Spleen (tissue), 11 donors: ENCODE data around the gene AP1B1. TPM values are rescaled to one million over a fixed set of nuclear protein-coding genes. Genes with fewer than 3 reads are reported as not detected.
A peak's percentile ranks its signal among the peaks of the same experiment; 100 is the strongest.
"Not testable (repeated sequence)": the region's sequence is repeated elsewhere in the genome, so short reads cannot be mapped to it uniquely, and the experiment has no call there.

Source experiments
- DNase-seq: peaks from one replicate; pipeline ENCODE4 v3.0.0-alpha.2; 2020
- H3K27ac ChIP-seq, 8 donors: fragments of 200-600 bp; sonication (generic) in 7 of 8; 1 replicate in 4 of 8; 2 replicates in 4 of 8; pipeline versions ENCODE4 v1.5.0 to v1.8.0; 2016 to 2021; ENCODE audit warnings: inconsistent platforms in 4 of 8, mild to moderate bottlenecking in 4 of 8, moderate library complexity in 1 of 8
- H3K27me3 ChIP-seq, 7 donors: fragments of 200-600 bp; sonication (generic) in 6 of 7; replicated peaks in 1 of 7; 1 replicate in 4 of 7; 2 replicates in 3 of 7; pipeline versions ENCODE4 v1.5.0 to v1.8.0; 2016 to 2021; ENCODE audit warnings: inconsistent platforms in 3 of 7, mild to moderate bottlenecking in 1 of 7
- H3K36me3 ChIP-seq, 6 donors: fragments of 200-600 bp; sonication (generic) in 5 of 6; 1 replicate in 4 of 6; 2 replicates in 2 of 6; pipeline versions ENCODE4 v1.5.0 to v1.8.0; 2016 to 2021; ENCODE audit warnings: inconsistent platforms in 2 of 6
- H3K4me1 ChIP-seq, 6 donors: fragments of 200-600 bp; sonication (generic) in 5 of 6; 1 replicate in 3 of 6; 2 replicates in 3 of 6; pipeline versions ENCODE4 v1.5.0 to v1.8.0; 2016 to 2021; ENCODE audit warnings: inconsistent platforms in 3 of 6
- H3K4me3 ChIP-seq, 8 donors: fragments of 200-600 bp; sonication (generic) in 7 of 8; 1 replicate in 4 of 8; 2 replicates in 4 of 8; pipeline versions ENCODE4 v1.5.0 to v1.8.0; 2016 to 2021; ENCODE audit warnings: inconsistent platforms in 4 of 8, mild to moderate bottlenecking in 4 of 8, moderate library complexity in 2 of 8
- H3K9me3 ChIP-seq, 8 donors: fragments of 200-600 bp; sonication (generic) in 7 of 8; 1 replicate in 4 of 8; 2 replicates in 4 of 8; pipeline versions ENCODE4 v1.5.0 to v1.8.0; 2016 to 2021; ENCODE audit warnings: inconsistent platforms in 4 of 8
- POLR2A ChIP-seq, 3 donors: fragments of 450-650 bp; IDR thresholded peaks; one replicate each; pipeline ENCODE4 v1.5.1; 2017; ENCODE audit warnings: antibody characterized with exemption in 3 of 3, mild to moderate bottlenecking in 1 of 3
- POLR2AphosphoS5 ChIP-seq, 3 donors: sonication (generic); formaldehyde crosslinking; IDR thresholded peaks; one replicate each; pipeline ENCODE4 v1.5.1; 2017; ENCODE audit warnings: antibody characterized with exemption in 3 of 3
- WGBS, 5 donors: extraction: QIAGEN DNeasy Blood & Tissue Kit in 3 of 5; methylation state at CpG; one replicate each; pipeline versions ENCODE4 v1.1.5 to v1.1.7; 2013 to 2018; 5-methylcytosine and 5-hydroxymethylcytosine counted together
- intact Hi-C: fragments of 100-400 bp; cut with DNase I; formaldehyde crosslinking; loops from one replicate; pipeline ENCODE4 v1.15.0; 2023; ENCODE audit warnings: low total_unique reads
- polyA plus RNA-seq, 3 donors: library from polyadenylated mRNA; stranded (reverse); fragments of 200-250 nt; gene quantifications; one replicate each; pipeline ENCODE4 v1.2.1, GENCODE V29; 2013
- total RNA-seq, 7 donors: library from RNA; depleted of rRNA in 3 of 7; stranded (reverse); fragments of >200 nt in 3 of 7; fragmentation: NEBNext Ultra II Directional in 4 of 7; extraction: Animal tissue kit (Norgen Biotek cat#: 25700) in 4 of 7; gene quantifications; one replicate each; pipeline versions ENCODE4 v1.1.0 to v1.2.1, GENCODE V29; 2016 to 2021
- TF ChIP-seq, protein P1 (sequence below), 11 experiments: fragments of 200-600 bp in 7 of 11; fragments of 450-650 bp in 4 of 11; sonication (generic) in 4 of 11; IDR thresholded peaks in 8 of 11; conservative IDR thresholded peaks in 3 of 11; 1 replicate in 7 of 11; 2 replicates in 4 of 11; pipeline versions ENCODE4 v1.4.0 to v1.8.0; 2016 to 2021; ENCODE audit warnings: antibody characterized with exemption in 11 of 11, inconsistent platforms in 4 of 11, mild to moderate bottlenecking in 1 of 11
- donor health status: healthy with polysubstance abuse.
- donor health status: DM: no; HTN: no; CAD: no; lungs with moderate emphysema.
- donor health status: DM: no; HTN: no; CAD: no.
- donor health status: Bipolar disorder and iron deficiency.
- donor health status: healthy.
- donor health status: DM: no; HTN: no; CAD: no.
- donor health status: DM: yes; HTN: yes; CAD: no.

AP1B1 gene
- total and polyA plus RNA-seq, 10 donors, result 43.3 to 150 (median 110) TPM

DNA sequence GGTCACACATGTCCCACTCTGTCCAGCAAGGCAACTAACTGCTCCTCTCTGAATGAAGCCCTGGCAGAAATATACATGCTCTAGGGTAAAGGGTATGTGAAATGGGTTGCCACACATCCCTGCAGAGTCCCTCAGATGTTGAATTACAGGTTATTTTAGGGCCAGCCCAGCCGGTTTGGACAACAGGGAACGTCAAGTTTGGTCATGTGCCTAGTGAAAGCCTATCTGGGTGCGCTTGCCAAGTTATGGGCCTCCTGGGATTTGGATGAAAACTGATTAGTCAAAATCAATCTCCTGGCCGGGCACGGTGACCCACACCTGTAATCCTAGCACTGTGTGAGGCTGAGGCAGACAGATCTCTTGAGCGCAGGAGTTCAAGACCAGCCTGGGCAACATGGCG lies 10.4 kb downstream of the AP1B1 start:
- DNase-seq, result no peak
- TF ChIP-seq POLR2A (IDR thresholded peaks at IDR 0.05), result no peak
- TF ChIP-seq, protein P1, sequence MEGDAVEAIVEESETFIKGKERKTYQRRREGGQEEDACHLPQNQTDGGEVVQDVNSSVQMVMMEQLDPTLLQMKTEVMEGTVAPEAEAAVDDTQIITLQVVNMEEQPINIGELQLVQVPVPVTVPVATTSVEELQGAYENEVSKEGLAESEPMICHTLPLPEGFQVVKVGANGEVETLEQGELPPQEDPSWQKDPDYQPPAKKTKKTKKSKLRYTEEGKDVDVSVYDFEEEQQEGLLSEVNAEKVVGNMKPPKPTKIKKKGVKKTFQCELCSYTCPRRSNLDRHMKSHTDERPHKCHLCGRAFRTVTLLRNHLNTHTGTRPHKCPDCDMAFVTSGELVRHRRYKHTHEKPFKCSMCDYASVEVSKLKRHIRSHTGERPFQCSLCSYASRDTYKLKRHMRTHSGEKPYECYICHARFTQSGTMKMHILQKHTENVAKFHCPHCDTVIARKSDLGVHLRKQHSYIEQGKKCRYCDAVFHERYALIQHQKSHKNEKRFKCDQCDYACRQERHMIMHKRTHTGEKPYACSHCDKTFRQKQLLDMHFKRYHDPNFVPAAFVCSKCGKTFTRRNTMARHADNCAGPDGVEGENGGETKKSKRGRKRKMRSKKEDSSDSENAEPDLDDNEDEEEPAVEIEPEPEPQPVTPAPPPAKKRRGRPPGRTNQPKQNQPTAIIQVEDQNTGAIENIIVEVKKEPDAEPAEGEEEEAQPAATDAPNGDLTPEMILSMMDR (IDR thresholded peaks at IDR 0.05 in 8 of 11, conservative IDR thresholded peaks at IDR 0.05 in 3 of 11), result no peak
- TF ChIP-seq POLR2AphosphoS5 (IDR thresholded peaks at IDR 0.05), result no peak

DNA sequence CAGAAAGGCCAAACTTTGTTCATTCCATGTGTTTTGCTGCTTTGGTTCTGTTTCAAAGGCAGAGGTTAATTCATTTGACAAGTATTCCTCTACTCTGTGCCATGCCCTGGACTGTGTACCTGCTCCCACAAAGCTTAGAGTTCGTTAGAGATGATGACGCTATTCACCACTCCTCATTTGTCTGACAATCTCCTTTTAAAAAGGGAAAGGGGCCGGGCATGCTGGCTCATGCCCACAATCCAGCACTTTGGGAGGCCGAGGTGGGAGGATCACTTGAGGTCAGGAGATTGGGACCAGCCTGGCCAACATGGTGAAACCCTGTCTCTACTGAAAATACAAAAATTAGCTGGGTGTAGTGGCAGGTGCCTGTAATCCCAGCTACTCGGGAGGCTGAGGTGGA lies 11.7 kb downstream of the AP1B1 start:
- intact Hi-C loops, H3K9me3 ChIP-seq, H3K27me3 ChIP-seq, H3K4me3 ChIP-seq: not testable (repeated sequence)
- Histone ChIP-seq H3K4me1 (peaks cover 4 to 90% (median 46%) of the 10 kb centered on the region in 6 donors), H3K27ac (peak overlapping the region in 4 of 8 donors; percentile 9 to 57 (median 24)), H3K36me3 (peaks cover 0 to 90% (median 23%) of the 10 kb centered on the region in 6 donors)
- peak; percentile 19 for DNase-seq
- WGBS, 5 donors, result 90 to 95% (median 93%) methylated on average over 5 of the region's 5 CpGs

More for the DNA sequence above, 10.4 kb downstream of the AP1B1 start:
- WGBS, 5 donors, result 88 to 97% (median 92%) methylated on average over 7 of the region's 7 CpGs
- Histone ChIP-seq H3K4me3 (no peak overlapping the region), H3K27ac (no peak overlapping the region), H3K4me1 (peaks cover 11 to 90% (median 56%) of the 10 kb centered on the region in 6 donors), H3K27me3 (no peaks in the 10 kb centered on the region), H3K9me3 (no peaks in the 10 kb centered on the region), H3K36me3 (peaks cover 0 to 94% (median 24%) of the 10 kb centered on the region in 6 donors)
- intact Hi-C loops, result no loop called here

DNA sequence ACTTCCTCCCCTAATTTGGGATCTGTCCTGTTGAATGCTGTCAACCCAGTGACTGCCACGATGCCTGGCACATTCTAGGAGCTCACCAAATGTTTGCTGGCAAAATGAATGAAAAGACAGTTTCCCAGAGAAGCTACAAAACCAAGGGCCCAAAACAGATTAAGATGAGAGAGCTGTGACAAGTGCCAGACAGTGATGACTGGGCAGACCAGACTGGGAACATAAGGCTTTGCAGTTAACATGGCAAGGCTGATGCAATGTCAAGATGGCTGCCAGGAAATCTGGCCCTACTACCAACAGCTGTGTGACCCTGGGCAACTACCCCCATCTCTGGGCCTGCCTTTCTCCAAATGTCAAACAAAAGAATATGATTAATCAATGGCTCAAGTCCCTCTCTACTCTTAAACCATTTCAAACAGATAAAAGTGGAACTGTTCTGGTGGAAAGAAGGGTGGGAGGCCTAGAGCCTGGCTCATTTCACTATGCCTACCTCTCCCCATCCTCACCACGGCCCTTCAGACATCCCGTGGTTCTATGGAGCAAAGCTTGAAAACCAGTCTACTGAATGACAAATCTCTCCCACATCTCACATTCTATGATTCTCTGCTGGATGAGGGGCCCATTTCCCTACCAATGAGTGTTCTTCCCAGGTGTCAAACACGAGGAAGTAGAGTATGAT lies 12.8 kb downstream of the AP1B1 start:
- DNase-seq, result peak; percentile 23
- Histone ChIP-seq H3K36me3 (peaks cover 0 to 90% (median 26%) of the 10 kb centered on the region in 6 donors), H3K9me3 (no peaks in the 10 kb centered on the region), H3K4me3 (no peak overlapping the region), H3K27ac (peak overlapping the region in 3 of 8 donors; percentile 17 to 57 (median 31)), H3K27me3 (no peaks in the 10 kb centered on the region), H3K4me1 (peaks cover 4 to 90% (median 47%) of the 10 kb centered on the region in 6 donors)
- TF ChIP-seq, protein P1 (IDR thresholded peaks at IDR 0.05 in 8 of 11, conservative IDR thresholded peaks at IDR 0.05 in 3 of 11), result no peak
- TF ChIP-seq POLR2A (IDR thresholded peaks at IDR 0.05), result no peak
- TF ChIP-seq POLR2AphosphoS5 (IDR thresholded peaks at IDR 0.05), result no peak
- intact Hi-C loops, result no loop called here
- 51 to 81% (median 64%) methylated on average over 4 of the region's 4 CpGs for WGBS, 5 donors

DNA sequence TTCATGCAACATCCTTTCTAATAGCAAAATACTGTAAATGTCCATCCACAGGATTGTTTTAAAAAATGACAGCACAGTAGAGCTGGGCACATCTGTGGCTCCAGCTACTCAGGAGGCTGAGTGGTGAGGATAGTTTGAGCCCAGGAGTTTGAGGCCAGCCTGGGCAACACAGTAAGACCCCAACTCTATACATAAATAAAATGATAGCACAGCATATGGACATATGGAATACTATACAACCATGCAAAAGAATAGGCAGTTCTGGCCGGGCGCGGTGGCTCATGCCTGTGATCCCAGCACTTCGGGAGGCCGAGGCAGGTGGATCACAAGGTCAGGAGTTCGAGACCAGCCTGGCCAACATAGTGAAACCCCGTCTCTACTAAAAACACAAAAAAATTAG lies 13.6 kb downstream of the AP1B1 start:
- Histone ChIP-seq H3K4me1 (peaks cover 5 to 90% (median 47%) of the 10 kb centered on the region in 6 donors), H3K36me3 (peaks cover 0 to 90% (median 29%) of the 10 kb centered on the region in 6 donors)
- H3K4me3 ChIP-seq, H3K9me3 ChIP-seq, H3K27ac ChIP-seq, H3K27me3 ChIP-seq, intact Hi-C loops, DNase-seq: not testable (repeated sequence)
- WGBS, 5 donors, result 97 to 100% (median 97%) methylated on average over 7 of the region's 7 CpGs

DNA sequence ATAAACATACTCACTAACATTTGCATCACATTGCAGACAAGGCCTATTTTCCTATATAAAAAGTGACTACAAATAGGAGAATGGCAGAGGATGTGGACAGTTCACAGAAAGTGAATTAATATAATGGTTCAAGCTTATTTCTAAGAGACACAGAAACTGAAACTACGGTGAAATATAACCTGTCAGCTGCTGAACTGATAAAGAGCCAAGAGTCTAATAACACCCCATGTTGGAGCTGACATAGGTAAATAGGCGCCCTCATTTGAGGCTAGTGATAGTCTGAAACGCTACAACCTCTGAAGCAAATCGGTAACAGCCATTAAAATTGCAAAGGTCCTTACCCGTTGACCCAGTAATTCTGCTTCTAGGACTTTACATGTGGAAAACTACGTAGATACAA lies 14.0 kb downstream of the AP1B1 start:
- peaks cover 9 to 90% (median 50%) of the 10 kb centered on the region in 6 donors for H3K4me1 ChIP-seq
- H3K36me3 ChIP-seq, result peaks cover 0 to 87% (median 29%) of the 10 kb centered on the region in 6 donors
- no peak overlapping the region for H3K27ac ChIP-seq
- H3K9me3 ChIP-seq, result no peaks in the 10 kb centered on the region
- no peak for DNase-seq
- WGBS, 5 donors, result 82 to 97% (median 88%) methylated on average over 6 of the region's 6 CpGs
- no peaks in the 10 kb centered on the region for H3K27me3 ChIP-seq
- intact Hi-C loops, result no loop called here
- TF ChIP-seq POLR2A (IDR thresholded peaks at IDR 0.05) (no peak), POLR2AphosphoS5 (IDR thresholded peaks at IDR 0.05) (no peak)
- TF ChIP-seq, protein P1 (IDR thresholded peaks at IDR 0.05 in 8 of 11, conservative IDR thresholded peaks at IDR 0.05 in 3 of 11), result no peak
- H3K4me3 ChIP-seq, result no peak overlapping the region
